NCI-H345 (cell line): ENCODE data around the gene IGSF11.
"Not testable (repeated sequence)": the region's sequence is repeated elsewhere in the genome, so short reads cannot be mapped to it uniquely, and the experiment has no call there.

ENCODE experiments used
- DNase-seq: peaks from one replicate; lab custom pipeline; 2025; lab: John Stamatoyannopoulos, UW

Gene IGSF11

DNA sequence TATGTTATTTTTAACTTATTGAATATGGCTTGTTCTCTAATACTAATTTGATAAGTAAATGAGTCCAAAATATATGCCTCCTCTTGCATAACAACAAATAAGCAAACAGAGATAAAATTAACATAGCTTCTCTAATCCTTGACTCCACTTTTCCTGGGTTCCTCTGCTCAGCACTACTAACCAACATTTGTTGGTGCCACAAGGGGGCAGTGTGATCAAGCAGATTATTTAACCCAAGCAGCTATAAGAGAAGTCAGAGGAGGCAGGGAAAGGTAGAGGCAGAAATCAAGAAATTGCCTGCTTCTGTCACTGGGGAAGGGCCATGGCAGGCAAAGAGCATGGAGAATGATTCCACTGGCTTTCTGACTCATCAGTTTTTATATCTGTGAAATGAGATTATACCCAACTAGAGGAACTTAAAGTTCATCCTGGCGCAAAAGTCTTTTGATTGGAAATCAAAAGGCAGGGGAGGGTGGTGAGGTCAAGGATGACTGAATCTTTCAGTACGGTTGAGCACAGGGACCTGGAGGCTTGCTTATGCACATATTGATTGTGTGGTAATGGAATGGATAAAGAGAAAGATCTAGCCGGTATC, 152.2 kb downstream of the IGSF11 start:
- peak; percentile 45 for DNase-seq

DNA sequence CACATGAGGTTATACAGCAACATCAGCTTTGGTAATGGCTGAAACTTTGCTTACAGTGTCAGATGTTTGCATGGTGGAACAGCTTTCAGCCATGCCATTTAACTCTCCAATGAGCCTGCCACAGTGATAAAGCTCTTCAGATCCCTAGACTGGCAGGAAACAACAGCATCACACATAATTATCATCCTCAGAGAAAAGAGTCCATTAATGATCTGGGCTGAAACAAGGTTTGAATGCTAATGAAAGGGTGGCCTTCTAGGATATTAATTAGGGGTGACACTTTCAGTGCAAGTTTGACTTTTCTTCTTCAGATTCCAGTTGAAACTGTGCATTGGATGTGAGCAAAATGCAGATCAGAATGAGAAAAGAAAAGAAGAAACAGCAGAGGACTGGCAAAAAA, 166.6 kb downstream of the IGSF11 start:
- DNase-seq, result no peak

DNA sequence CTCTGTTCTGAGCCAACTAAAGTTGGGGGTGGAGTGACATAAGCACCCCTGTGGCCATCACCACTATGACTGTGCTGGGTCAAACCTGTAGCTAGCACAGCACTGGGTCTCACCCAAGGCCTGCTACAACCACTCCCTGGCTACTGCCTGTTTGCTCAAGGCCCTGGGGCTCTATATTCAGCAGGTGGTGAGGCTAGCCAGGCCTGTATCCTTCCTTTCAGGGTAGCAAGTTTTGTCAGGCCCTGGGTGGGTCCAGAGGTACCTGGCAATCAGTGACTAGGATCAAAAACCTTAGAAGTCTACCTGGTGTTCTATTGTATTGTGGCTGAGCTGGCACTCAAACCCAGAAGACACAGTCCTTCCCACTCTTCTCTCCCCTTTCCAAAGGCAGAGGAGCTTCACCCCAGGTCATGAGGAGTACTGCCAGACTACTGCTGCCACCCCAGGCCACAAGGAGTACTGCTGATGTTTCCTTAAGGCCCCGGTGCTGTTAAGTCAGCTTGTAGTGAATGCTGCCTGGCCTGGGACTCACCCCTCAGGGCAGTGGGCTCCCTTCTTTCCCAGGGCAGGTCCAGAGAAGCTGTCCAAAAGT, 170.8 kb downstream of the IGSF11 start:
- no peak for DNase-seq

DNA sequence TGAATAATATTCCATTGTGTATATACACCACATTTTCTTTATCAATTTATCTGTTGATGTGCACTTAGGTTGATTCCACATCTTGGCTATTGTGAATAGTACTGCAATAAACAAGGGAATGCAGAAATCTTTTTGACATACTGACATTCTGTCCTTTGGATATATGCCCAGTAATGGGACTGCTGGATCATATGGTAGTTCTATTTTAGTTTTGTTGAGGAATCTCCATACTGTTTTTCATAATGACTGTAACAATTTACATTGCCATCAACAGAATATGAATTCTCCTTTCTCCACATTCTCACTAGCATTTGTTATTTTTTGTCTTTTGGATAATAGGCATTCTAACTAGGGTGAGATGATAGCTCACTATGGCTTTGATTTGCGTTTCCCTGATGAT, 174.7 kb downstream of the IGSF11 start:
- no peak for DNase-seq

DNA sequence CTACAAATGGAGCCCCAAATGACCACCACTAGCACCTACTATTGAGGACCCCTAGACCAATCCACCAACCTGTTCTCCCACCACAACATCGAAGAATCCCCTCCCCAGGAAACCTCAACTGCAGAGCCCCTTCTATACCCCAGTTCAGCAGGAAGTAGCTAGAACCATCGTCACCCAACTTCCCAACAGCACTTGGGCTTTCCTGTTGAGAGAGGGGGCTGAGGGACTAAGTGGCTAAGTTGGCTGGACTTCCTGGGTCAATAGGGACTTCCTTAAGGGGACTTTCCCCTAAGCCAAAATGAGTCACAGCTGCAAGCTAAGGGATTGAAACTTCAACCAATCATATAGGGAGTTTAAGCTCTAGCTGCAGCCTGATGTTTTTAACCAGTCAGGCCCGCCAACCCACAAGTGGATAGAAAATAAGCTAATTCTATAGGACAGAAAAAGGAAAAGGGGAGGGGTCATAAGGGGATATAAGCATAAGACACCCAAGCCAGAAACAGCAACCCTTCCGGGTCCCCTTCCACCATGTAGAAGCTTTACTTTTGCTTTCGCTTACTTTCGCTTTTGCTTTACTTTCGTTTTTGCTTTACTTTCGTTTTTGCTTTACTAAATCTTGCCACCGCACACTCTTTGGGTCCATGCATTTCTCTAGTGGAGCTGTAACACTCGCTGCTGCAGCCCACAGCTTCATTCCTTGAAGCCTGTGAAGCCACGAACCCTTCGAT, 183.0 kb downstream of the IGSF11 start:
- not testable (repeated sequence) for DNase-seq

DNA sequence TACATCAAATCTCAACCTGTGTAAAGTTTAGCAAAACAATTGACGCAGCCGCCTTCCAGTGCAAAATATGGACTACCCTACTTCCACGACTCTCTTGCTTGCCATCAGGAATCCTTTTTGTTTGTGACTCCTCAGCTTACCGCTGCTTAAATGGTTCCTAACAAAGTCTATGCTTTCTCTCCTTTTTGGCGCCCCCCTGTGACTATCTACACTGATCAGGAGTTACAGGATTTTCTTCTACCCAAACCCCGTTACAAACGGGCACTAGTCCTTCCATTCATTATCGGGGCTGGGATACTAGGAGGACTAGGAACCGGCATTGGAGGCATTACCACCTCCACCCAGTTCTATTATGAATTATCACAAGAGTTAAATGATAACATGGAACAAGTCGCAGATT, 184.0 kb downstream of the IGSF11 start:
- DNase-seq, result no peak
